ENCODE measurements around the gene KANSL1.

Gene KANSL1

GRCh38 chr17:45990886-45991285, 202.3 kb downstream of the KANSL1 start:
- H3K9ac ChIP-seq (ENCODE audit: low read length) = no peak overlapping the region
- H4K20me1 ChIP-seq (ENCODE audit: insufficient read depth, low read length) = no peaks in the 10 kb centered on the region
- no peak overlapping the region for H3K4me2 ChIP-seq (ENCODE audit: low read depth, low read length)
- no peaks in the 10 kb centered on the region for H3K9me3 ChIP-seq (replicated peaks; ENCODE audit: insufficient read depth, low read length)
- H3K4me1 ChIP-seq (ENCODE audit: low read length) = no peaks in the 10 kb centered on the region
- DNase-seq = no peak
- TF ChIP-seq CTCF (IDR thresholded peaks at IDR 0.05; ENCODE audit: low read length) = no peak
- no peak overlapping the region for H3K27ac ChIP-seq (ENCODE audit: low read length)
- H3F3A ChIP-seq (ENCODE audit: insufficient read depth, low read length) = no peaks in the 10 kb centered on the region
- H3K36me3 ChIP-seq (replicated peaks; ENCODE audit: insufficient read depth, low read length) = no peaks in the 10 kb centered on the region
- no peak overlapping the region for H3K4me3 ChIP-seq (ENCODE audit: low read length)
- no peaks in the 10 kb centered on the region for H3K79me2 ChIP-seq (ENCODE audit: low read length)
- no peaks in the 10 kb centered on the region for H3K27me3 ChIP-seq (replicated peaks; ENCODE audit: insufficient read depth, low read length)
- no peak overlapping the region for H2AFZ ChIP-seq (ENCODE audit: low read length)
- no peaks in the 10 kb centered on the region for H3K9me2 ChIP-seq (replicated peaks; ENCODE audit: insufficient read depth, low read length)

- no peak for DNase-seq
- no peak overlapping the region for H3K4me3 ChIP-seq (ENCODE audit: low read length)
- H3F3A ChIP-seq (ENCODE audit: insufficient read depth, low read length) = no peaks in the 10 kb centered on the region
- TF ChIP-seq EZH2 (optimal IDR thresholded peaks at IDR 0.05; ENCODE audit: low read depth, low read length) (no peak), CTCF (IDR thresholded peaks at IDR 0.05; ENCODE audit: low read length) (no peak), EZH2phosphoT487 (IDR thresholded peaks at IDR 0.05; ENCODE audit: low read length) (no peak)
- H3K27ac ChIP-seq (ENCODE audit: low read length) = peak overlapping the region; percentile 9; the same call in 1 of the 2 replicates
- H3K9me3 ChIP-seq (replicated peaks; ENCODE audit: insufficient read depth, low read length) = no peaks in the 10 kb centered on the region
- no peak overlapping the region for H3K9ac ChIP-seq (ENCODE audit: low read length)
- H3K9me2 ChIP-seq (replicated peaks; ENCODE audit: insufficient read depth, low read length) = no peaks in the 10 kb centered on the region
- H3K4me1 ChIP-seq (ENCODE audit: low read length) = no peaks in the 10 kb centered on the region
- H4K20me1 ChIP-seq (ENCODE audit: insufficient read depth, low read length) = no peaks in the 10 kb centered on the region
- no peak overlapping the region for H3K4me2 ChIP-seq (ENCODE audit: low read depth, low read length)
- no peaks in the 10 kb centered on the region for H3K79me2 ChIP-seq (ENCODE audit: low read length)
- no peak overlapping the region for H2AFZ ChIP-seq (ENCODE audit: low read length)
- no peaks in the 10 kb centered on the region for H3K27me3 ChIP-seq (replicated peaks; ENCODE audit: insufficient read depth, low read length)
- H3K36me3 ChIP-seq (replicated peaks; ENCODE audit: insufficient read depth, low read length) = no peaks in the 10 kb centered on the region
These were observed 203.5 kb downstream of the KANSL1 start for GRCh38 chr17:45989759-45990158.

GRCh38 chr17:45987706-45988105, 205.5 kb downstream of the KANSL1 start:
- Histone ChIP-seq H3K36me3 (replicated peaks; ENCODE audit: insufficient read depth, low read length) (no peaks in the 10 kb centered on the region), H3F3A (ENCODE audit: insufficient read depth, low read length) (no peaks in the 10 kb centered on the region), H3K27me3 (replicated peaks; ENCODE audit: insufficient read depth, low read length) (no peaks in the 10 kb centered on the region), H3K4me2 (ENCODE audit: low read depth, low read length) (no peak overlapping the region), H3K27ac (ENCODE audit: low read length) (no peak overlapping the region), H3K9ac (ENCODE audit: low read length) (no peak overlapping the region), H3K79me2 (ENCODE audit: low read length) (no peaks in the 10 kb centered on the region), H3K4me1 (ENCODE audit: low read length) (no peaks in the 10 kb centered on the region), H3K9me2 (replicated peaks; ENCODE audit: insufficient read depth, low read length) (no peaks in the 10 kb centered on the region), H2AFZ (ENCODE audit: low read length) (no peak overlapping the region), H3K9me3 (replicated peaks; ENCODE audit: insufficient read depth, low read length) (no peaks in the 10 kb centered on the region), H3K4me3 (ENCODE audit: low read length) (no peak overlapping the region), H4K20me1 (ENCODE audit: insufficient read depth, low read length) (no peaks in the 10 kb centered on the region)
- TF ChIP-seq EZH2 (optimal IDR thresholded peaks at IDR 0.05; ENCODE audit: low read depth, low read length) = no peak
- TF ChIP-seq CTCF (IDR thresholded peaks at IDR 0.05; ENCODE audit: low read length) = no peak
- TF ChIP-seq EZH2phosphoT487 (IDR thresholded peaks at IDR 0.05; ENCODE audit: low read length) = no peak
- DNase-seq = no peak
